RWPE2 (cell line): ENCODE results near the gene NPR3.

ENCODE experiments used
- ATAC-seq: fragments of 200-7000 bp; cut with Tn5 transposase; 3 replicates; pipeline ENCODE4 v1.9.1; 2021; ENCODE audit warnings: low read depth
- DNase-seq: peaks from one replicate; pipeline ENCODE4 v3.0.0-alpha.2; 2020; ENCODE audit warnings: low spot score
- H3K27ac ChIP-seq: fragments of 450-650 bp; 2 replicates; pipeline ENCODE4 v1.5.1; 2017; ENCODE audit warnings: mild to moderate bottlenecking; ENCODE audit not compliant: poor library complexity, severe bottlenecking
- H3K27me3 ChIP-seq: fragments of 250-450 bp; sonication (Bioruptor Pico); 2 replicates; pipeline ENCODE4 v1.5.1; 2021; ENCODE audit warnings: mild to moderate bottlenecking, moderate library complexity; ENCODE audit not compliant: insufficient read depth, poor library complexity, severe bottlenecking
- H3K36me3 ChIP-seq: fragments of 250-450 bp; sonication (Bioruptor Pico); 2 replicates; pipeline ENCODE4 v1.5.1; 2020; ENCODE audit warnings: low read depth, mild to moderate bottlenecking, moderate library complexity
- H3K4me1 ChIP-seq: fragments of 250-450 bp; sonication (Bioruptor Pico); 2 replicates; pipeline ENCODE4 v1.5.1; 2021; ENCODE audit warnings: mild to moderate bottlenecking, moderate library complexity; ENCODE audit not compliant: insufficient read depth, poor library complexity, severe bottlenecking
- H3K4me3 ChIP-seq: fragments of 250-450 bp; sonication (Bioruptor Pico); 2 replicates; pipeline ENCODE4 v1.5.1; 2021; ENCODE audit warnings: mild to moderate bottlenecking, moderate library complexity; ENCODE audit not compliant: severe bottlenecking
- H3K9me3 ChIP-seq: fragments of 250-450 bp; sonication (Bioruptor Pico); 2 replicates; pipeline ENCODE4 v1.5.1; 2021; ENCODE audit warnings: mild to moderate bottlenecking, moderate library complexity; ENCODE audit not compliant: severe bottlenecking
- TF ChIP-seq, protein P1 (sequence below): fragments of 450-650 bp; IDR thresholded peaks from one replicate; pipeline ENCODE4 v1.5.1; 2017; ENCODE audit warnings: mild to moderate bottlenecking, moderate library complexity; ENCODE audit not compliant: poor library complexity, severe bottlenecking

NPR3 gene

DNA sequence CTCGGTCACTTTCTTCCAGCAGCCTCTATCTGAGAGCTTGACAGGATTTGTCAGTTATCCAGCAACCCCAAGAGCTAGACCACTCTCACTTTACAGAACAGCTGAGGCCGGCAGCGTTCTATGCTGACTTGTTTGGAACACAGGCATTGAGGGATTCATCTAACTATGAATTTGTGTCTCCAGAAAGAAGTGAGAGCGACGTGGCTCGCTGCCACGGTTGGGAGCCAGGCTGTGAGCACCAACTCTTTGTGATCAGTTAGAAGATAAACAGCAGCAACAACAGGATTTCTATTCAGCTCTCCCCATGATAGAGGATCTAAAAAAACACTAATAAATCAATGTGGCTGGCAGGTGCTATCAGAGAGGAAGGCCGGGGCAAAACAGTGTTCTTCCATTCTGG is 58.6 kb downstream of the NPR3 start:
- Histone ChIP-seq H3K9me3 (no peaks in the 10 kb centered on the region), H3K27me3 (no peaks in the 10 kb centered on the region), H3K4me1 (peaks cover 13% of the 10 kb centered on the region), H3K36me3 (no peaks in the 10 kb centered on the region), H3K4me3 (no peak overlapping the region), H3K27ac (no peak overlapping the region)
- no peak for ATAC-seq
- no peak for DNase-seq
- TF ChIP-seq, protein P1, sequence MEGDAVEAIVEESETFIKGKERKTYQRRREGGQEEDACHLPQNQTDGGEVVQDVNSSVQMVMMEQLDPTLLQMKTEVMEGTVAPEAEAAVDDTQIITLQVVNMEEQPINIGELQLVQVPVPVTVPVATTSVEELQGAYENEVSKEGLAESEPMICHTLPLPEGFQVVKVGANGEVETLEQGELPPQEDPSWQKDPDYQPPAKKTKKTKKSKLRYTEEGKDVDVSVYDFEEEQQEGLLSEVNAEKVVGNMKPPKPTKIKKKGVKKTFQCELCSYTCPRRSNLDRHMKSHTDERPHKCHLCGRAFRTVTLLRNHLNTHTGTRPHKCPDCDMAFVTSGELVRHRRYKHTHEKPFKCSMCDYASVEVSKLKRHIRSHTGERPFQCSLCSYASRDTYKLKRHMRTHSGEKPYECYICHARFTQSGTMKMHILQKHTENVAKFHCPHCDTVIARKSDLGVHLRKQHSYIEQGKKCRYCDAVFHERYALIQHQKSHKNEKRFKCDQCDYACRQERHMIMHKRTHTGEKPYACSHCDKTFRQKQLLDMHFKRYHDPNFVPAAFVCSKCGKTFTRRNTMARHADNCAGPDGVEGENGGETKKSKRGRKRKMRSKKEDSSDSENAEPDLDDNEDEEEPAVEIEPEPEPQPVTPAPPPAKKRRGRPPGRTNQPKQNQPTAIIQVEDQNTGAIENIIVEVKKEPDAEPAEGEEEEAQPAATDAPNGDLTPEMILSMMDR = no peak

DNA sequence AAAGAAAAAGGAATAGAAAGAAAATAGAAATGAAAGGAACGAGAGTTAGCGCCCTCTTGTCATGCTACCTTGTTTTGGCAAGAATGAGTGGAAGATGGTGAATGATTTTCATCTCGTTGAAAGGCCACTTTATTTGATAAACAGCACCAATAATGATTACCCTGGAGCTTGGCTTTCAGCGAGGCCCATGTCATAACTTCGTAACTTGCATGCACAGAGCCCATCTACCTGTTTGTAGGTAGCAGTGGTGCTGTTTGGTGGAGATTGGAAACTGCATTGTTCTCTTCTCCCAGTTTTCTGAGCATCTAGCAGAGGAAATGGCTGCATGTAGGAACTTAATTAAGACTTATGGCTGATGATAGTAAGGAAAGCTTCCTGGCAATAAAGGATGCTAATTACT is 59.3 kb downstream of the NPR3 start:
- ATAC-seq (no peak), DNase-seq (no peak)
- H3K4me1 ChIP-seq = peaks cover 13% of the 10 kb centered on the region
- H3K4me3 ChIP-seq = no peak overlapping the region
- TF ChIP-seq, protein P1 = no peak
- no peaks in the 10 kb centered on the region for H3K36me3 ChIP-seq
- H3K9me3 ChIP-seq = no peaks in the 10 kb centered on the region
- H3K27ac ChIP-seq = no peak overlapping the region
- no peaks in the 10 kb centered on the region for H3K27me3 ChIP-seq

DNA sequence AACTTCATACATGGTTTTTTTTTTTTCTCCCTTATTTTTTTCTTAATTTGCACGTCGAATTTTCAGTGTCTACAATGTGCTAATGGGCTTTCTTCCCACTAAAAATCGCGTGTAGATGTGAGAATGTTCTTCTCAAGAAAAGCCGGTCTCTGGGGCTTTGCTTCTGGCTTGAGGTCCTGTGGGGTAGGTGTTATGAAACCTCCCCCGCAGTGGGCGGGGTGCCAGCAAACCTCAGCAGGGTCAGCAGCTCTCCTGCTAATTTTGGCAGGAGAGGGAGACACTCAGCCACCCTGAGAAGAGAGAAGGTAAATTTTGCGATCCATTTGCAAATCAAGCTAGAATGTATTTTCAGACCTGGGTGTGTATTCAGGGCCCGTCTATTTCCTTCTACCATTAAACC is 59.9 kb downstream of the NPR3 start:
- no peak overlapping the region for H3K4me3 ChIP-seq
- H3K36me3 ChIP-seq = no peaks in the 10 kb centered on the region
- TF ChIP-seq, protein P1 = no peak
- ATAC-seq (no peak), DNase-seq (no peak)
- peaks cover 13% of the 10 kb centered on the region for H3K4me1 ChIP-seq
- no peaks in the 10 kb centered on the region for H3K9me3 ChIP-seq
- H3K27me3 ChIP-seq = no peaks in the 10 kb centered on the region
- H3K27ac ChIP-seq = no peak overlapping the region

DNA sequence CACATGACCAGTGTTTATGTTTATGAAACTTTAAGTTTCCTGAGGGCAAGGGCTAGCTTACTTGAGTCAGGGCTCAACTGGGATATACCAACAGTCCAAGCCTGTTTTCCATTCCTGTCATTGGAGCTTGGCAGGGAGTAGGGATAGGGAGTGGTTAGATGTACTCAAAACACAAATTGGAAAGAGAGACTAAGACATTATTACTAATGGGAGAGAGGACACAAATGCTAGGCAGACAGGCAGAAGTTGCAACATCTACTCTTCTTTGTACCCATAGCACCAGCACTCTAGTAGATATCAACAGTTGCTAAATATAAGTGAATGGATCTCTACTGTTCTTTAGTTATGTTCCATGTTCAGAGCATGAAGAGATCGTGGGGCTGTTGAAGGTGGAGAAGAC is 62.8 kb downstream of the NPR3 start:
- Histone ChIP-seq H3K4me3 (no peak overlapping the region), H3K27ac (no peak overlapping the region), H3K4me1 (no peaks in the 10 kb centered on the region), H3K27me3 (no peaks in the 10 kb centered on the region), H3K36me3 (no peaks in the 10 kb centered on the region), H3K9me3 (no peaks in the 10 kb centered on the region)
- no peak for DNase-seq
- no peak for ATAC-seq
- TF ChIP-seq, protein P1 = no peak

DNA sequence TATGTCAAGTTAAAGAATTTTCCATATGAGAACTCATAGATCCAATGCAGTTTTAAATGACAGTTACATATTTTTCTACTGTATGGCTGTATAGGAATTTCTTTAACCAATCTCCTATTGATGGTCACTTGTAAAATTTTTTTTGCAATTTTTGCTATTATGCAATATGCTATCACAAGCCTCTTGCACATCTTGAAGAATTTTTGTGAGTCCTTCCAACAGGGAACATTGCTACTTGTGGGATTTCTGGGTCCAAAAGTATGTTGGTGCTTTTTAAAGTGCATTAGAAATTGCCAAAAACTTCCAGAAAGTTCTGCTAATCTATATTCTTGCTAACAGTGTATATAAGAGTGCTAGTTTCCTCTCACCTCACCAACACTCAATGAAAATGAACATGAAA is 65.1 kb downstream of the NPR3 start:
- TF ChIP-seq, protein P1 = no peak
- H3K4me1 ChIP-seq = no peaks in the 10 kb centered on the region
- no peak overlapping the region for H3K4me3 ChIP-seq
- ATAC-seq = no peak
- no peaks in the 10 kb centered on the region for H3K36me3 ChIP-seq
- no peaks in the 10 kb centered on the region for H3K27me3 ChIP-seq
- DNase-seq = no peak
- no peak overlapping the region for H3K27ac ChIP-seq
- no peaks in the 10 kb centered on the region for H3K9me3 ChIP-seq
